Left kidney (tissue), 2 donors: Measurements from ENCODE around the gene NDEL1. TPM values are rescaled to one million over a fixed set of nuclear protein-coding genes. Genes with fewer than 3 reads are reported as not detected.

Source experiments
- DNase-seq: peaks from one replicate; pipeline ENCODE4 v3.0.0-alpha.2; 2013
- polyA plus RNA-seq: library from polyadenylated mRNA; unstranded; fragments of 120-200 nt; gene quantifications from one replicate; pipeline ENCODE4 v1.2.1, GENCODE V29; 2013; ENCODE audit not compliant: insufficient read length

The NDEL1 gene
- polyA plus RNA-seq, 1 donor: 57.3 TPM

DNA sequence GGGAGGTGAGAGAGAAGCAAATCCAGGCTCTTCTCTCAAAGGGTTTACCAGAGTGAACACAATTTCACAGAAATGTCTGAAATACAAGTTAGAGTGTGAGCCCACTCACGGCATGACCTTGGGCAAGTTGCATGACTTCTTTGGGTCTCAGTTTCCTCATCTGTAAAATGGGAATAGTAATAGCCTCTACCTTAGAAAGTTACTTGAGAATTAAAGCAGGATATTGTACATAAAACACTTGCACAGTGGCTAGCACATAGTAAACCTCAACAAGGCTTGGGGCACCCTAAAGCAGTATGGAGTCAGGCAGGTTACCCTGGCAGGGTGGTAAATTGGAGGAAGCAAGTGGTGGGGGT, 24.8 kb upstream of the NDEL1 start:
- DNase-seq: no peak

DNA sequence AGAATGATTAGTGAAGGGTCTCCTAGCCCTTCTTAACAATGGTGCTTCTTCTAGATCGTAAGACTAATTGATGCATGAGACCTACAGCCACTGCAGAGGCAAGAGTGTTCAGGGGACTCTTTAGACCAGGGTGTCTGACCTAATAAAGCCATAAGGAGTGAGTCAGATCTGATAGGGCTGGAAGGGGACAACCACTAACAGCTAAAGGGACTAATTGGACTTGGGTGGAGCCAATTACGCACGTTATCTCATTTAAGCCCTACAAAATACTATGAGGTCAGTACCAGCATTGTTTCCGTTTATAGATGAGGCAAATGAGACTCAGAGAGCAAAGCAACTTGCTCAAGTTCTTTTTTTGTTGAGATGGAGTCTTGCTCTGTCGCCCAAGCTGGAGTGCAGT, 23.6 kb upstream of the NDEL1 start:
- no peak for DNase-seq

DNA sequence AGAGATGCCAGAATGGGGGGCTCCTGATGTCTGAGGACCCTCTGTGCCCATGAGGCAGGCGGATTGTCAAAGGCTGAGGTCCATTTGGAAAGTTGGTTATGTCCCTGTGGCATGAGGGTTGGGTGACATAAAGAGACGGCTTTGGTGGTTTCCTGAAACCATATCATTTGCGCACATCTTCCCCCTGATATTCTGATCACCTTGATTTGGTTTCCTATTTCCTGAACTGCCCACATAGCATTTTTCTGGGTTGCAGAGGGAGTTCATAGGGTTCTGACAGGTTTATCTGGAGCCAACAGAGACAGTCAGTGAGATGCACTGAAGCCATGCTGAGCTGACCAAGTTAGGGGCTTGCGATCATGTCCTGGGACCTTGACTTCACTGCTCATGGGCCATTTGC, 22.4 kb upstream of the NDEL1 start:
- no peak for DNase-seq

DNA sequence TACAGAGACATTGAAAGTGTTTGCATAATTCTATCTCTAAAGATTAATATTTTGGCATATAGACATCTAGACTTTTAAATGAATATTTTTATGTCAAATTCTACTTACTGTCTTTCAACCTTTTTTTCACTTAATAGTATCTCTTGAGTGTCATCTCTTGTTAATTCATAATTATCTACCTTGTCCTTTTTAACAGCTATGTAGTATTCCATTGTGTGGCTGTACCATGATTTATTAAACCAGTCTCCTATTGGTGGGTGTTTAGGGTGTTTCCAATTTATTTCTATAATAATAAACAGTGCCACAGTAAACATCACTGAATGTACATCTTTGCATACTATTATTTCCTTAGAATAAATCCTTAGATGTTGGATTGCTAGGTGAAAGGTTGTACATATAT, 21.7 kb upstream of the NDEL1 start:
- no peak for DNase-seq

DNA sequence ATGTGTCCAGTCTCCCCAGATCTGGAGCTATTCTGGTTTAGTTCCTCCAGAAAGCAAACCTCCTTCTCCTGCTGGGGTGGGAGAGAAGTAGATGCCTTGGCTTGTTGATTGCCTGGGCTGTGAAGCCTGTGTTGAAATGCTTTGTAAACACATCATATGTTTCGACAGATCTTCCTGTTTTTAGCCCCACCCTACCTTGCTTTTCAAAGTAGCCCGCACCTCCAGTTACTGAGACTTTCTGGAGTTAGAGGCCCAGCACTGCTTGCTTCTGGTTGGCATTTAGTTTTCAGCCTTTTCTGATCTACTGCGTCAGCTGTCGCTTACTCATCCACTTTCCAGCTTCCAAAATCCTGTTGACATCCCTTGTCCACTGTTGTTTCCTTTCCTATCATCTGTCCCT, 17.9 kb upstream of the NDEL1 start:
- DNase-seq: no peak

- DNase-seq: no peak
Measured at GRCh38 chr17:8418471-8418870, 17.2 kb upstream of the NDEL1 start.

GRCh38 chr17:8419305-8419704, 16.4 kb upstream of the NDEL1 start:
- DNase-seq: no peak

DNA sequence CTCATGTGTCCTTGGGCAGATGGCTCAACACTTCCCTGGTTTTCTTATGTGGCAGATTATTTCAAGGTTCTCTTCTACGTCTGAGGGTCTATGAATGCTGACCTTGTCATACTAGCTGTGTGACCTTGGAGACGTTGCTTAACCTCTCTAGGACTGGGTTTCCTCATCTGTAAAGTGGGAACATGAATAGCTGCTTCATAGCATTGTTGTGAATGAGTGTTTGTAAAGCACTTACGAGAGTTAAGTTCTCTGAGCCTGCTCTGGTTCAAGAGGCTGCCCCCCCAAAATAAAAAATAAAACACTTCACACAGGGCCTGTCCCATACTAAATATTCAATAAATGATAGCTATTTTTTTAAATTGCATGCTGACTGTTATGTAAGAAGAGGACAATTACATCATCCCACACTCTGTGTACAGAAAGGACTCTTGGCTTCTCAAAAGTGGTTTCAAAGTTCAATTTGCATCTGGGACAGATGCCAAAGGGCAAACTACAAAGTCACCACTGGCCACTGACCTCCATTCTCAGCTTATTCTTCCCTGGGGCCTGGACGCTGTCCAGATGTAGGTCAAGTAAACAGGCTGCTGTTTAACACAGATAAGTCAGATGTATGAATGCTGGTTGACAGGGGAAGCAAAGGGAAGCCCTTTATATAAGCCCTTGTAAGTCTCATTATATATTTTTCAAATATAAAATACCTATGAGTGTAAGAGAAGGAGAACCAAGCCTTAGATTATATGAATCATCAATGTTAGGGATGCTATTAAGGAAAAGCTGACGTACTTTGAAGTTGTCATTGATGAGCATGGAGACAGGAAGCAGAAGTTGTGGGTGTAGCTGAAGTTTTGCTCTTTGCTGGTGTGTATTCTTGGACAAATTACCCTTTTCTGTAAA, 15.4 kb upstream of the NDEL1 start:
- peak; percentile 58 for DNase-seq

- no peak for DNase-seq
Measured at GRCh38 chr17:8421571-8421970, 14.1 kb upstream of the NDEL1 start.

- no peak for DNase-seq
Measured at GRCh38 chr17:8426094-8426720, 9.5 kb upstream of the NDEL1 start.

DNA sequence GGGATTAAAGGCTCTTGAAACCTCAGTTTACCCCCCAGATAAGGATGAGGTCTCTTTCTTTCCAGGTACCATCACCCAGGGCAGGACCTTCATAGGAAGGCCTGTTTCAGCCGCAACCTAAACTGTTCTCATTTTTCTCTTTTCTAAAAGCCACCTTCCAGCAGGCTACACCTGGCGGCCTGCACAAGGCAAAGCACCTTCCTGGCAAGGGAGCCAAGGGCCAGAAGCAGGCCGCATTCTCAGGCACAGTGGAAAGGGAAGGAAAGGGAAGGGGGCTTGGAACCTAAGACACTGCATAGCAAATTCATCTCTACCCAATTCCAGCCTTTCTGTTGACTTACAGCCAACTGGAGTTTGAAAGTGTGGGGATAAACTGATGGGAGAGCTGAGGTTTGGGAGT, 8.9 kb upstream of the NDEL1 start:
- no peak for DNase-seq

GRCh38 chr17:8430966-8431365, 4.7 kb upstream of the NDEL1 start:
- DNase-seq: no peak

DNA sequence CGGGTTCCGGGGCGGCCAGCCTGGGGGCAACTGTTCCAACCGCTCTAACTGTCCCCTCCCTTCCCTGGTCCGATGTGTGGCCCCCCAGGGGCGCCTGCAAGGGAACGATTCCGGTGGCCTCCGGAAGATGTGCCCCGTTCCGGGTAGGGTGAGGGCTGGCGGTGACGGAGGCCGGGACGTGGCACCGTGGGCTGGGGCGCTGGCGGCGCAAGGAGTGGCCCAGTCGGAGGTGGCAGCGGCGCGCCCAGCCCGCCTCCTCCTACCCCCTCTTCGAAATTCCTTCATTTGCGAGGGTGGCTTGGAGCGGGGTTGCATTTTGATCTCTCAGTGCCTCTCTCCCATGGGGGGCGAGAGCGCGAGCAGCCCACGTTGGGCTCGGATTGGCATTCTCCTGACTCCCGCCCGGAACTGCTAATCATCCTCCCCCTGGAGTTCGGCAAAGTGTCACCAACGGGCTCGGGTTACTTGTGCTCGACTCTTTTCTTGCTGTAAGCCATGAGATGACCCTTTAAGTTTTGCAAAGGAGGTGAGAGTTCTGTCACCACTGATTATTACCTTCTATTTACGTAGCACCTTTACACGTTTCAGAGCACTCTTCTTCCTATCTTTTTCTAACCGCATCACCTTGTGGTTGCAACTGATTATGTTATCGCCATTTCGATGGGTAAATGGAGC, 622 bp downstream of the NDEL1 start:
- peak; percentile 68 for DNase-seq

DNA sequence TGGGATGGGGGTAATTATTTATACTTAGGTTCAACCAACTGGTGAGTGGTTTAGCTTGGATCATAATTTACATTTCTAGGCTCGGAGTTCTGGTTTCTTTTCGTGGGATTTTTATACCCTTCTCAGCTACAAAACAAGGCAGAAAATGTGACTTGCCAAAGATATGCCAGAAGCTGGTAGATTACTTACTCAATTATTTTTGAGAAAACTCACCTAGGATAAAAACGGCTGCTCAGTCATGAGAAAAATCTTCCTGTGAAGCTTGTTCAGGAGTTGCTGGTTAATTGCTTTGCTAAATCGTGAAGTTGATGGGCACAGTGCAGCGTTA, 1.1 kb downstream of the NDEL1 start:
- peak; percentile 15 for DNase-seq

- no peak for DNase-seq
Measured at GRCh38 chr17:8438441-8438840, 2.8 kb downstream of the NDEL1 start.

DNA sequence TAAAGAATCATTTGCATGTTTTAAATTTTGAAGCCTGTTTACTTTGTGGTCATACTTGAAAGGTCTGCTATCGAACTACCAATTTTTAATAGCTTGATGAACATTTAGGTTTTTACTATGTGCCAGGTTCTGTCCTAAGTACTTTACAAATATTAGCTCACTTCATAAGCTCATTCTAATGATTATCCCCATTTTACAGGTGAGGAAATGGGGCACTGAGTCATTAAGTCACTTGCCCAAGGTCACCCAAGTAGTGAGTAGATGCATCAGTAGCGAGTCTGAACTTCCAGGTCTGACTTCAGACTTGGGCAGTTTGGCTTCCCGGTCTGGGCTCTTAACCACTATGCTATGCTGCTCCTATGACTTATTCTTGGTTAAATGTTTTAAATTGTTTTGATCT, 4.0 kb downstream of the NDEL1 start:
- no peak for DNase-seq

DNA sequence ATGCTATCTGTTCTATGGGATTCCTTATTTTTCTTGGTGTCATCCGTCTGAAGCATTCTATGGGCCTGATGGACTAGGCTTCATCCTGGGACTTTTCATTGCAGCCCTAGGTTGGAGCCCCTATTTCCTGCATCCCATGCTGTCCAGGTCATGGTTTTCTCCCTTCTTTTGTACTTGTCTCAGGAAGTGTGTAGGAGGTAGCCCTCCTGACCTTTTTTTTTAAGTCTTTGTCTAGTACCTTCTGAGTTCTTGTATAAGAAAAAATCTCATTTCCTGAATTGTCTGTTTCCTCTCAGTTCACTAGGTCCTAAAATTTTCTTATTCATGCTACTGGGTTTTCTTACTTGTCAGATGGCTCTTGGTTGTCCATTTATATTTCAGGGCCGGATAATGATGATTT, 6.0 kb downstream of the NDEL1 start:
- DNase-seq: no peak

DNA sequence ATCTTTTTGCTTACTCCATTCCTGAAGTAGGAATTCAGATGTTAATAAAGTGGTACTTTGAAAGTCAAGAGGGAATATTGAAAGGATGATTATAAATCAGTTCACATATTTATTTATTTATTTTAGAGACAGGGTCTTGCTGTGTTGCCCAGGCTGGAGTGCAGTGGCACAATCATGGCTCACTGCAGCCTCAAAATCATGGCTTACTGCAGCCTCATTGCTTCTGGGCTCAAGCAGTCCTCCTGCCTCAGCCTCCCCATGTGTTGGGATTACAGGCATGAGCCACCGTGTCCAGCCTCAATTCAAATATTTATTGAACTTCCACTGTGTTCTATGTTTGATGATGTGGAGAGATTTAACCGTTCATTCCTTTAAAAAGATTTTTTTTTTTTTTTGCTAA, 6.6 kb downstream of the NDEL1 start:
- no peak for DNase-seq

- DNase-seq: no peak
Measured at GRCh38 chr17:8443756-8444155, 8.1 kb downstream of the NDEL1 start.

DNA sequence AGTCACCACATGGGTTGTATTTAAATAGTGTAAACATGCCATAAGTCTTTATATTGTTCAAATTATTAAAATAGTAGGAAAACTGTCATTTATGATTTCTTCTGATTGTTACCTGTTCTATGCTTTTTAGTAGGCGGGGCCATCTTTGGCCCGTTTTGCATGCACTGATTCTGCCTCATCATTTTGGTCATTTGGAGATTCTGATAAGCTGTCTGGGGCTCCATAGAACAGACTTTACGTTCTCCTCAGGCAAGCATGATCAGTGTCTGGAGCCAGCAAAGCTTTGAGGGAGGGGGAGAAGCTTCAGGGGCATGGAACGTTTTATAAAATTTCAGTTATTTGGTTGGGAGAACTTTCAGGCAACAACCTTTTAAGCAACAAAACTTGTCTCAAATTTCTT, 8.8 kb downstream of the NDEL1 start:
- no peak for DNase-seq

- DNase-seq: no peak
Measured at GRCh38 chr17:8445536-8445935, 9.9 kb downstream of the NDEL1 start.

DNA sequence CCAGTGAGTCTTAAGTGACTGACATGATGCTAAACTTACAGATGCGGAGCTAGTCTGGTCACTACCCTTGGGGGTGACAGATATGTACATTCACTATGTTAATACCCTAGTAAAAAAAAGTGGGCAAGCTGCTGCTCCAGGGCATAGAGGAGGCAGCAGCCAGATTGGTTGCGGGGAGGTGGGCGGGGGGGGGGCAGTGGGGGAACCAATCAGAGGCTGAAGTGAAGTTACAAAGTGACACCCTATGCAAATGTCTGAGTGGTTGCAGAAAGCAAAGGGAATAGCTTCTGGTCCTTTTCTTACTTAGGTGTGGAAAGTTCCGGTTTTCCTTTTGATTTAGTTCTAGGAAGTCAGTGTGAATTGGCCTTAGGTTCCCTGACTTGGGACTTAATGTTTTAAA, 12.1 kb downstream of the NDEL1 start:
- DNase-seq: no peak

GRCh38 chr17:8448310-8448709, 12.6 kb downstream of the NDEL1 start:
- DNase-seq: no peak
